Esophagus muscularis mucosa (tissue), 3 donors: Measurements from ENCODE around the gene DNMT3B.

Source experiments
- CTCF ChIP-seq, 3 experiments: fragments of 200-600 bp in 2 of 3; fragments of 450-650 bp in 1 of 3; sonication (generic) in 2 of 3; IDR thresholded peaks; one replicate each; pipeline ENCODE4 v1.5.1; 2017 to 2019; ENCODE audit warnings: antibody characterized with exemption in 3 of 3, mild to moderate bottlenecking in 2 of 3, moderate library complexity in 1 of 3
- POLR2A ChIP-seq: fragments of 450-650 bp; IDR thresholded peaks from one replicate; pipeline ENCODE4 v1.6.1; 2017; ENCODE audit warnings: antibody characterized with exemption, moderate library complexity, mild to moderate bottlenecking, low read depth
- POLR2AphosphoS5 ChIP-seq, 2 donors: sonication (generic); formaldehyde crosslinking; IDR thresholded peaks; one replicate each; pipeline ENCODE4 v1.6.1; 2017; ENCODE audit warnings: antibody characterized with exemption in 2 of 2

GRCh38 chr20:32796981-32797451 lies 34.8 kb downstream of the DNMT3B start:
- TF ChIP-seq POLR2AphosphoS5 (IDR thresholded peaks at IDR 0.05) (no peak), CTCF (IDR thresholded peaks at IDR 0.05) (no peak), POLR2A (no peak)
